HG02840 (cell line): ENCODE results near the gene TMEFF2.

ENCODE experiments used
- ATAC-seq: cut with Tn5 transposase; IDR thresholded peaks from one replicate; pipeline ENCODE4 v1.9.1; 2021; ENCODE audit warnings: mild to moderate bottlenecking, moderate library complexity, moderate number of reproducible peaks; ENCODE audit not compliant: unreplicated experiment, low FRiP score

Gene TMEFF2

DNA sequence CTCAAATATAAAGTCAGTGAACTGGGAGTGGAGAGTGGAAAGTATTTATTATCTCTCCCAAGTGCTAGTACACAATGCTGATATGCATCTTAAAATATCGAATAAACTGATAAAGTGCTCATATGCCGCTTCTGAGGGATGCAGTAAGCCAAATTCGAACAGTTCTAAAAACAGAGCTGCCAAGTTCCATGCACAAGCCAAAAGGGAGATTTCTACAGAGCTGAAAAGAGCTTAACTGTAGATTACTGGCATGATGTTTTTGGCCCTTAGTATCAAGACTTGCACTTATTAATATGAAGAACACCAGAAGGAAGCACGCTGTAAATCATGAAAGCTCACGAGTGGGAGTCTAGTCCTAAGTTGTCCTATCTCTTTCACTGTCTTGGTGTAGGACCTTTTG lies 7.9 kb downstream of the TMEFF2 start:
- ATAC-seq = no peak

DNA sequence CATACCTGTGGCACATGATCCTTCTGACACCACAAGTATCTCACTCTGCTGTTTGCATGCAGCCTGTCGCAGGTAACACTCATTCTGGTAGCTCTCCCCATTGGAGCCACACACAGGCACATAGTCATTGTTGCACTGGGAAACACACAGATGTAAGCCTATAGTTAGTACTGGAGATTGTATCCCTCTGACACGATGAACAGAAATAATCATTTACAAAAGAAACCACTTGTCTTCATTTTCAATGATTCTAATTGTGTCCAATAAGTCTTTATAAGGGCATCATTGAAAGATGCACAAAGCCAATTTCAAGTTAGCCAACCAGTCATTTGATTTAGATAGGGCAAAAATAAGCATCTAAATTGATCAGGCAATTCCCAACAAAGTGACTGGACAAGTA lies 10.4 kb downstream of the TMEFF2 start:
- no peak for ATAC-seq

DNA sequence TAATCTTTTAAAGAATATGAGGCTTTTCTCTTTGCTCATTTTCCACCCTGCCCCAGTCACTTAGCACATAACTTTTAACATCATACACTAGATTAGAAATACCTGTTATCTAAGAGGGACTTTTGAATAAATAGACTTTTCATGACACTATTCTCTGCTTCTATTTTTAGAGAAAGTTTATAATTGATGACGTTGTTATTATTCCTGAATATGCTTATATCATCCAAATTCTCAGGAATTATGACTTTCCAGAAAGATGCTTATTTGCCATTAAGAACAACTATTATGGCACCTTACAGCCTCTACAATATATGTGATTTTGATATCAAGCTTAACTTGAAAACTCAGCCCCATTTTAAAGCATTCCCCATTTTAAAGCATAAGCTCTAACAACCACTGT lies 11.4 kb downstream of the TMEFF2 start:
- ATAC-seq = no peak

DNA sequence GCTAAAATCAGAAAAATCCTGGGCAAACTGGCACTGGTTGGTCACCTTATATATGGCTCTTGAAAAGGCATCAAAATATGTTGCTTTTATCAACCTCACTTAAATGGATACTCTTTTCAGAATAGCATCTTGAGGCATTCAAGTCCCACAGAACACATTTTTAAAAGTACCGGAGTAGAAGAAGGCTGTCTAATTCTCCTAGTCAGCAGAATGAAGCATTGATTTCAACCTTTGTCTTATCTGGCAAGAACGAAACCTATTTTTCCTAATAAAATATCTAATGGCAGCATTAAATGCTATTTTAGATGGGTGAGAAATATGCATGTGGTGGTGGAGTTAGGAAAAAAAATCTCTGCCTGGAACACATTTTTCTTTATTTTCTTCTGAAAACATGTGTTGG lies 27.8 kb downstream of the TMEFF2 start:
- no peak for ATAC-seq

DNA sequence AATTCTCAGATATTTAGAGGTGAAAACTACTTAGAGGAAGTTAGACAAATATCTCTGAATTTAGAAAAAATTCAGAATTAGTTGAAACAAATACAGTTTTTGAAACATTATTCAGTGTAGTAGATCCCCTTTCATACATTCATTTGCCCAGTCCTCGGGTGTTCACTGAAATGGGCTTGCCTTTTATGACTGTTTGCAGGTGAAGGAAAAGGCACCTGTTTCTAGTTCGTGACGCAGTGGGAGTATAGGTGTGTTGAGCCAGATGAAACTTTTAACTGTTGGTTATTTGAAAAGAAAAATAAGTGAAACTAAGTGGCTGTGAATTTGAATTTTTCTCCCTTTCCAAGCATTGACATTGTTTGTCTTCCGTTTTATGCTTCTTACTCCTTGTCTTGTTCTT lies 28.9 kb downstream of the TMEFF2 start:
- ATAC-seq = no peak

DNA sequence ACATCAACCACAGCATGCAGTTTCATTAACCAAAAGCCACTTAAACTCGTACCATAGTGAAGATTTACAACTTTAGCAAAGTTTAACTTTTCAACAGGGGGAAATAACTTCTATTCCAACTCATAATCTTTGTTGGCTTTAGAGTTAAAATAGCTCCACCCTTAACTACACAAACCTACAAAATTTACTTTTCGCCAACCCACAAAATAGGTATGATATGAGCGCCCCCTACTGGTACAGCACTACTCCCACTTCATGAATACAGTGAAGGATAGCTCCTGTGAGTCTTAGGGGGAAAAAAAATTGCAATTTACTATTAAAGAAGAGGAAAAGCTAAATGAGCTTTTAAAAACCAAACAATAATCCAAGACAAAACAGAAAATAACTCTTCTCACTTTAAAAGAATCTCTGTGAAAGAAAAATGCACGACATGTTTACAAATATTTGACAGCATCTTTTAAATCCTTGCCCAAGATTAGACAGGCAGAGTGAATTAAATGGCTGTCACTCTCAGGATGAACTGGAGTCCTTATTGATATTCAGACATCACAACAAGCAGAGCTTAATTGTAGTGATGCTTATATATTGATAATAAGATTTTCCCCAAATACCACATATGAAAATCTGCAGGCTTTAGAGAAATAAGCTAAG lies 32.2 kb downstream of the TMEFF2 start:
- ATAC-seq = no peak

DNA sequence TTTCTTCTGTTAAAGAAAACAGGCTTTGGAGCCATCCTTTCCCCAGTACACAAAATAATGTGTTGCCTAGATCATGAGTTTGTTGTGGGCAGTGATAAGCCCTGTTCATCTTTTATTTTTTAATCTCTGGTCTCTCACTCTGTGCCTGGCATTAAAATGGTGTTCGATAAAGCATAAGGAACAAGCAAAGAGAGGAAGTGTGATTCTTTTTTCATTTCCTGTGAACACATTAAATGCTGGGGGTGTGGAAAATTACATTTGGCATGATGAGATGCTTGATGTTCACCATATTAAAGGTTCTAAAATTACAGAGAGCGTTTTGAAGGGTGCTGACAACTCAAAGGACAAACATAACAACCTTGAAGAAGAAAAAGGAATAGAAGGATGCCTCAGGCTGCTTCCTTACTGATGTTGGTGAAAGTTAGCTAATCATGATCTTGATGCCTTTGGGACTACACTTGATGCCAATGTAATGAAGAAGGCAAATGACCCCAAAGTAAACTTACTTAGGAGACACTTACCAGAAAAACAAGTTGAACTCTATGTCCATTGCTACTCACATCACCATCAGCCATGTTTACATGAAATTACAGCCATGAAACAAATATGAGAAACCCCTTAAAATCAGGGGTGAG lies 33.0 kb downstream of the TMEFF2 start:
- ATAC-seq = no peak

DNA sequence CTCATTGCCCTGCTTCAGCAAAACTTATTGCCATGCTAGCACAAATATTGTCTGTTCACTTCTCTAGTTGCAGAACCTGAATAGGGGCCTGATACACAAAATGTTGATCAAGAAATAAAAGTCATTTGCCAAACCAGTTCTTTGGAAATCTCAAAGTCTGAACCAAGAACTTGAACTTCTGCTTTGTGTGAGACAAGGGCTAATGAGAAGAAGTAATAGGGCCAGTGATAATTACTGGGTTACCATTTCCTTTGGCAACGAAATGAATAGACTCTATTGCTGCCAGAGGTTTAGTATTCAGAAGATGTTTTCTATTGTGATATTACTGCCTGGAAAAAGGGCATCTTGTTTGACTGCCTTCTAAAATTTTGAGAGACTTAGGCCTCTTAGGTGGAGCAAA lies 35.0 kb downstream of the TMEFF2 start:
- ATAC-seq = no peak

DNA sequence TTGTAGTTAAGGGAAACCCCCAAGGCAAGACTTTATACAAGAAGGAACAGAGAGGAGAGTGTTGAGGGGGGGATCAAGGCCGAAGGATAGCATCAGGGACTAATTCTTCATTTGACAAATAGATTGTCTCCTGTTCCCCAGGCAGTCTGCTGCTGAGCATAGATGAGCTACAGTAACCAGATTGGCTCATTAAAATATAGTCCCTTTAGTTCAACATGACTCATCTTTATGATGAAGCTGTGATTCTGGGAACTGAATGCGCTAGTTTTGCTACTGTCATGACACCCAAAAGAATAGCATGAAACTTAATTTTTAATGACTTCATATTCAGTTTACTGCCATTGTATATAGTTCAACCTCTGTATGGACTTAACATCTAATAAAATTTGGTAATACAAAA lies 35.5 kb downstream of the TMEFF2 start:
- no peak for ATAC-seq

DNA sequence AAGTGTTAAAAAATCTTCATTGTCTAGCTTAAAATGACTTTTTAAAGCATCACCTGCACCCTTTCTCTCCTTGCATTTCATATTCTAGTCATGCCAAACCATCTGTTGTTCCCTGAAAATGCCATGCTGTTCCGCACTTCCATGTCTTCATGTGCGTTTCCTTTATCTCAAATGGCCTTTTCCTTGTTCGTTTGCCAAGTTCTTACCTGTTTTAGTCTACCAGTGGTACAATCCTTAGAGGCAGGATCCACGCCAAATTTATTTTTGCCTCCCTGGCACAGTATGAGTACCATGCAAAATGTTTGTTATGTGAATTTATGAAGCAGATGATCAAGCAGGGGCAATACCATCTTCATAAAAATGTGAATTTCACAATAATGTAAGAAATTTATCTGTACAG lies 37.0 kb downstream of the TMEFF2 start:
- ATAC-seq = no peak

DNA sequence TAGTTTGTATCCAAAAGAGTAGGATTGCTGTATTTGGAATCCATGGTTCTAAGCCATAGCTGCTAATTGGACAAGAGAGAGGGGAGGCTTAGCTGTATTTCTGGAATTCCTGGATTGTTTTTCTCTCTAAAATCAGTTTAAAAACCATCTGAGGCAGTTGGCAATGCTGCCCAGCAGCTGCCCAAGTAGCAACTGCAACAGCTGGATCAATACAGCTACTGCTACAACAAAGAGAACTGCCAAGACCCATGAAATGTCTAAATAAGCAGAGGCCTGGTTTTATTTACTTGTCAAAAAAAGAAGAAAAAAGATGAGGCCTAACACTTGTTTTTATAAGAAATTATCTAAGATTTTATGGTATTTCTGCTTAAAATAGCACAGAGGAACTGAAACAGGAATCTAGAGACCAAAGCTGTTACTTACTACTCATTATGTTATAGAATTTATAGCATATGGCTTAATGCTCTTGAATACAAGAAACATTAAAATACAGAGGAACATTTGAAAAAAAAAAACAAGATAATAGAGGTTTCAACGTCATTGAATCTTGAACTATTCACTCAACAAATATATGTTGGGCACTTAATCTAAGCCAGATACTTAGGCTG lies 39.1 kb downstream of the TMEFF2 start:
- no peak for ATAC-seq

DNA sequence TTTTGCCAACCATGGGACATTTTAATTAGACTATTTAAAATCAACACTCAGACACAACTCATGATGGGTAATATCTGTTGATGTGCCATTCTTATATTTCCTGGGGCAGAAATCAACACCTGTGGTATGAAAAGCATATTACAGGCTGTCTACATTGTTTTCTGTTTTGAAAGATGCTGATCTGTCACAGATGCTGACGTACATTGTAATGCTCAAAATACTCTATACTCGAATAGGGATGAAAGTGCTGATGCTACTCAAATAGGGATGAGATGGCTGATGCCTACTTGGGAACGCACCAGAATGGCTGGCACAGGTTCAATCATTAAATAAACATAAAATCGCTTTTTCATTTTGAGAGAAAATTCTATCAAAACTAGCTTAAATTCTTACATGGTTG lies 41.2 kb downstream of the TMEFF2 start:
- no peak for ATAC-seq

DNA sequence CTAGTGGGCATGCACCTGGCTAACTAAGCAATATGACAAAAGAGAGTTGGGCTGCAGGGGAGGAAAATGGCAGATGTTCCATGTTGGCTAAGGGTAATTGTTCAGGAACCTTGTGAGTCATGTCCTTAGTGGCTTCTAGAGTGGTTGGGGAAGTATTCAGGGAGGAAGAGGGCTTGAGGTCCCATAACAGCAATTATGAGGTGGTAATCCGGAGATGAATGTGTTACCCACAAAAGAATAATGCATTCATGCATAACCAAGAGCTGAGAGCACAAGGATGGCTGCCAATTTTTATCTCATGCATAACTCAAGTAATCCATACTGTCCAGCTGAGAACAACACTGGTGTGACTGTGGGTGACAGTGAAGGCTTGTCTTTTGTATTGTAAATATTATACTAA lies 42.9 kb downstream of the TMEFF2 start:
- ATAC-seq = no peak

DNA sequence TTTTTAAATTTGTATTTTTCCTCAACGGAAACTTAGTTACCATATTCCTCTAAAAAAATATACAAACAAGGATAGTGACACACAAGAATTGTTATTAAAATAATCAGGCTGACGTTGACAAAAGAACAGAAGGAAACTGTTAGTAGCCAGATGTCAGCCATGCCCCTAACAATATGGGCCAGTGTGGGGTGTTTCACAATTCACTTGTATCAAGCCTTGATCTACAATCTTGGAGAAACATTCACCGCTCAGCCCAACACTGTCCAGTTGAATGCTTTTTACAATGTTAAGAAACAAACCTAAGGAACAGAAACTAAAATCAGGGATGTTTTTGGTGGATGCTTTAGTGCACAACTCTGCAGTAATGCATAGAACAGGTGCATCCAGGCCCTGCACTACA lies 44.6 kb downstream of the TMEFF2 start:
- ATAC-seq = no peak

DNA sequence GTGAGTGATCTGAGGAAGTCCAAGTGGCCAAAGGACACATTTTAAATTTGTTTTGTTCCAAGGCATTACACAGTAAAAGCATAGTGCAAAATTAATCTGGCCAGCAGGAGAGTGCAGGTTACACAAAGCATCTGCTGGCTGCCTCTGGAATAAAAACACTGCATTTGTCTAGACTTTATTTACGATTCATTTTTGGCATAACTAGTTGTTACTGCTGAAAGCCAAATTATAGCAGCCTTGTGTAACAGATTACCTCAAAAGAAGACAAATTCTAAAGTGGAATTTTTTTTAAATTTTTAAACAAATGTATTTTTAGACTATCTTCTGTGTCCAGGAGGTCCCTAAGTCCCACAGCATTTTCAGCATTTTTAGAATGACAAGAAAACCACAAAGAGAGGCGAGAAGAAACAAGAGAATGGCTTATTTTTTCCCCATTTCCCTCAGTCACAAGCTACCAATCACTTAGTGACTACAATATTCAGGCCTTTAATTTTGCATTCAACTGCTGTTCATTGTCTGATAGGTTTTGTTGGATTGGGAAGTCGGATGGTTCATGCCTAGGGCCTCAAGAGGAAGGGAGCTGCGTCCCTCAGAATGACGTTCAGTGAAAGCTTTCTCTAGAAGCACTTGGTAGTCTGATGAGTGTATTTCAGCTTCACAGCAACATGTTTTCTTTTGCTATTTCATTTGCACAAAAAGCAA lies 46.0 kb downstream of the TMEFF2 start:
- ATAC-seq = no peak

DNA sequence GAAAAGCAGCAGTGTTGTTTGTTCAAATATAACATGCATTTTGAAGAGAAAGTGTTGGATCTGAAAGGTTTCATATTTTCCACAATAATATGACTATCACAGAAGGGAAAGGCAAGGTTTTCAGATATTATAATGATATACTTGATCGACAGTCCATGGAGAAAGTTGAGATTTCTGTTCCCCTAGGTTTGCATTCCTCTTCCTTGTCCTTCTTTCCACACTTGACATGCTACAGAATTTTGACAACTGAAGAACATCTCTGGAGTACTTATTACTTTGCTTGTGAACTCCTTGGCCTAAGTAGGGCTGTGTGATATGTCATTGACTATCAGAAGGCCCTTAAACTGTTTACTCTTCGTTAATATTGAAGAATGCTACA lies 46.5 kb downstream of the TMEFF2 start:
- no peak for ATAC-seq

DNA sequence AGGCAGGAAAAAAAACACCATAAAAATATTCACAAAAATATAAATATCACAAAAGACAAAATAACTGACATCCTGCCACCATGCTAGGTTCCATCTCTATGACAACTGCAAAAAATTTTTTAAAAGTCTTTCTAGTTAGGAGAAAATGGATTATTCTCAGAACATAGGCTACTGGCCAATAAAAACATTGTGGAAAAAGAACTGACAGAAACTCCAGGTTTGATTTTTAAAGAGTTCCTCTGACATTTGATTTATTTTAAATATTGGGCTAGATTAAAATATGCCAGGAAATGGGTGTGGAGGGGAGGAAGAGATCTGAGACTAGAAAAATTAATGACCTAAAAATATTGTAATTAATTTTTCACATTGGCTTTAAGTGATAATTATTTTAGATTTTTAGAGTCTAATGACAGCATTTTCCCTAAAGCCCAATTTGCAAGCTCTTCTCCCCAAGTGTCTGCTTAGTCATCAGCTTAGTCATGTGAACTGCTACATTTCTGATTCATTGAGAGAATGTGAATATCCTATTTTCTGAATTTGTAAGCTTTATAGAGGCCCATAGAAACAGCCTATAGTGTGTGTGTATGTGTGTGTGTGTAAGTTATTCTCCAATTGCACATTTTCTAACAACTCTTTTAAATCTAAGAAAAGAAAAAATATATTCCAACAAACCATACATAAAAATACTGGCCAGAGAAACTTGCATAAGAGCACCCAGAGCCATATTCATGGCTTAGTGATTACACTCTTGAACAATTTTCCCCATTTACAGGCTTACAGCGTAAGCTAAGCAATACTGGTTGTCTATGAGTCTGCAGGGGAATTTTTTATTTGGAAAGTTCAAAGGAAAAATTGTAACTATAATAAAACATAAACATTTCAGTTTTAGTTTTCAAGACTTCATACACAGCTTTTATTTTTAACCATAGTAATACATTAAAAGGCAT lies 48.4 kb downstream of the TMEFF2 start:
- ATAC-seq = no peak

DNA sequence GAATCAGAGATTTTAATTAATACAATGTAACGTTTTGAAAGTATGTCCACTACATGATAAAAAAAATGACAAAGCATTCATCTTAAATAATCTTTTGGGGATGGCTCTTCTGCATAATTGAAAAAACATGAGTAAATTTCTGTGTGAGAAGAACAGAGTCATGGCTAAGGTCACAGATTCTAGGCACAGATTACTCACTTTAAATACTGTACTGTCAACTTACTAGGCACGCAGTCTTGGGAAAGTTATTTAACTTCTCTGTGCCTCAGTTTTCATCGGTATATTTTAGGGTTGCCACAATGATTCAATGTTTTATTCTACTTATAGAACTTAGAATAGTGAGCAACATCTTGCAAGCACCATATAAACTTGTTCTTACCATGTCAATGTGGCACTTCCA lies 49.2 kb downstream of the TMEFF2 start:
- no peak for ATAC-seq

DNA sequence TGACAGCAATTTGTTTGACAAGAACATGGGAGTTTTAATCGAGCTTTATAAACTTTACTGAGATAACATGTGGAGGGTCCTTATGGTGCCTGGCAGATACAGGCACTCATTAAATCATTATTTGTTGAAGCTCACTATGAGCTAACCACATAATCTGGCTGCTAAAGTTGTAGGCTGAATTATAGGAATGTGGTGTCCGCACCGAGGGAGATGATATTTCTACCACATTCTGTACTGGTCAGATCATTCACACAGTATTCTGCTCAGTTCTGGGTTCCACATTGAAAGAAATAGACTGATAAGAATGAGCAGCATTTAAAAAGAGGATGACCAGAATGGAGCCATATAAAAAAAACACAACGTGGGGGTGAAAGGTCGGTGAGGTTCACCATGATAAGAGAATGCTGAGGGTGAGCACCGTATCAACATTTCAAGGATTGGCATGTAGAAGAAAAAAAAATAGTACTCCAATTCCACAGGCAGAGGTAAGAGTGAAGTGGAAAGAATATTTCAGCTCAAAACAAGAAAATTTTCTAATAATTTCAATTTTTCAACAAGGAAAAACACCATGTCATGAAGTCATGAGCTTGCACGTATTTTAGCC lies 54.4 kb downstream of the TMEFF2 start:
- ATAC-seq = no peak

DNA sequence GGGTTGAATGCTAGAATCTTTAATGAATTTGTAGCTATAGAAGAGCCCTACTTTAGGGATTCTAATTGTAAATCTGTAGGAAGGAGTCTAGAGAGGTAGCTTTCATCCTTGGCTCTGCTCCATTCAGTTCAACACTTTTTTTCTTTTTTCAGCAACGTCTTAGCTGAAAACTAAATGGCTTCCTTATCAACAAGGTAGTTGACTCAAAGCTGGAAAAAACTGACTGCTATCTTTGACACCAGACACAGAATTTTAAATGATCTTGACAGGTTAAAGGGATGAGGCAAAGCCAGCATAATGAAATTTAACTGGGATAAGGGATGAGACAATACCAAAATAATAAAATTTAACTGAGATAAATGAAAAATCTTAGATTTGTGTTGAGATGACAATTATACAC lies 54.9 kb downstream of the TMEFF2 start:
- ATAC-seq = no peak
